Astrocyte of the cerebellum (primary cell): ENCODE data around the gene FOXP1.

Source experiments
- DNase-seq: peaks from one replicate; pipeline ENCODE4 v3.0.0-alpha.2; 2011; ENCODE audit warnings: low read depth
- H3K4me3 ChIP-seq: 2 replicates; pipeline ENCODE4 v1.5.1; 2011; ENCODE audit warnings: mild to moderate bottlenecking, low read depth, low read length, moderate library complexity
- CTCF ChIP-seq: IDR thresholded peaks from 2 replicates; pipeline ENCODE4 v1.5.1; 2012; ENCODE audit warnings: low read length, low read depth, moderate library complexity, mild to moderate bottlenecking; ENCODE audit errors: missing control alignments
- in situ Hi-C: cut with HindIII; loops from 2 replicates; pipeline ENCODE4 v1.10.0; 2017; ENCODE audit warnings: low sequenced_read_pairs

Gene FOXP1

GRCh38 chr3:71241981-71242560 is 341.5 kb downstream of the FOXP1 start:
- H3K4me3 ChIP-seq = no peak overlapping the region
- in situ Hi-C loops = no loop called here
- no peak for TF ChIP-seq CTCF
- DNase-seq = no peak

- in situ Hi-C loops = no loop called here
- no peak overlapping the region for H3K4me3 ChIP-seq
- DNase-seq = no peak
- no peak for TF ChIP-seq CTCF
Measured at GRCh38 chr3:71241246-71241901, 342.2 kb downstream of the FOXP1 start.

- no peak overlapping the region for H3K4me3 ChIP-seq
- DNase-seq = no peak
- in situ Hi-C loops = no loop called here
- no peak for TF ChIP-seq CTCF
Measured at GRCh38 chr3:71240034-71240433, 343.5 kb downstream of the FOXP1 start.

- no peak for DNase-seq
- TF ChIP-seq CTCF = no peak
- H3K4me3 ChIP-seq = no peak overlapping the region
- in situ Hi-C loops = no loop called here
Measured at GRCh38 chr3:71238355-71238757, 345.2 kb downstream of the FOXP1 start.

- no peak for TF ChIP-seq CTCF
- DNase-seq = no peak
- H3K4me3 ChIP-seq = no peak overlapping the region
- in situ Hi-C loops = no loop called here
Measured at GRCh38 chr3:71237672-71238071, 345.9 kb downstream of the FOXP1 start.

- H3K4me3 ChIP-seq = no peak overlapping the region
- in situ Hi-C loops = no loop called here
- no peak for DNase-seq
- no peak for TF ChIP-seq CTCF
Measured at GRCh38 chr3:71235846-71236245, 347.7 kb downstream of the FOXP1 start.
